ENCODE measurements around the gene S1PR5. TPM values are rescaled to one million over a fixed set of nuclear protein-coding genes. Genes with fewer than 3 reads are reported as not detected.
"Not testable (repeated sequence)": the region's sequence is repeated elsewhere in the genome, so short reads cannot be mapped to it uniquely, and the experiment has no call there.

Gene S1PR5
- total RNA-seq, 2 experiments from 2014 or later = 0.12 to 0.40 TPM

DNA sequence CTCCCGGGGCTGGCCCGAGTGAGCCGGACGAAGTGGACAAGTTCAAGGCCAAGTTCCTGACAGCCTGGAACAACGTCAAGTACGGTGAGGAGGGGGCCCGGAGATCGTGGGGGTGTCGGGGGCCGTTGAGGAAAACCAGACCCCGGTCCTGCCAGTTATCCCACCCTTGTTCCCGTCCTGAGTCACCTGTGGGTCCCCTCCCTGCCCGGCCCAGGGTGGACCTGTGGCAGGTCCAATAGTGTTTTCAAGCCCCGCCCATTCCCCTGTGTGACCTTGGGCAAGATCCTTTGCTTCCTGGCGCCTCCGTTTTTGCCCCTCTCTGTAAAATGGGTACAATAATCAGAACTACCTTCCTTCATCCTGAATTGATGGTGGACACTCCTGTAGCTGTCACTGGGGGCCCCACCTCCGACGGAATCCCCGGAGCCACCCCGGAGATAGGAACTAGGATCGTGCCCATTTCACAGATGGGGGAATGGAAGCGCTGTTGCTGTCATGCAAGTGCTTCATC lies 27.1 kb upstream of the S1PR5 start:
- peaks cover 14% of the 10 kb centered on the region for H3K4me1 Mint-ChIP-seq (ENCODE audit: low read depth)
- peak overlapping the region; percentile 88 for H3K4me3 Mint-ChIP-seq
- H3K27me3 Mint-ChIP-seq = peaks cover 4% of the 10 kb centered on the region
- H3K36me3 Mint-ChIP-seq = peaks cover 3% of the 10 kb centered on the region
- POLR2A ChIA-PET = no interaction called here
- peak; percentile 38 for DNase-seq
- CTCF ChIA-PET = no interaction called here
- intact Hi-C loops (cut with micrococcal nuclease) = loop anchor here (5.0 kb wide), 1 partner anchor 37 kb away; no protein-coding TSS in a partner anchor
- H3K9me3 Mint-ChIP-seq = no peaks in the 10 kb centered on the region
- H3K27ac Mint-ChIP-seq = peak overlapping the region; percentile 84

- peak within 1 kb of the TSS; percentile 84 for H3K27ac Mint-ChIP-seq
- peak; percentile 85 for DNase-seq
- no peaks in the 10 kb centered on the region for H3K9me3 Mint-ChIP-seq
- peak within 1 kb of the TSS; percentile 88 for H3K4me3 Mint-ChIP-seq
- peaks cover 8% of the 10 kb centered on the region for H3K27me3 Mint-ChIP-seq
- peaks cover 14% of the 10 kb centered on the region for H3K4me1 Mint-ChIP-seq (ENCODE audit: low read depth)
- peaks cover 3% of the 10 kb centered on the region for H3K36me3 Mint-ChIP-seq
- ChIA-PET POLR2A (interaction anchor here (1.0 kb wide), 1 partner anchor 35 kb away, joined by 4 read pairs; no protein-coding TSS in a partner anchor), CTCF (interaction anchor here (1.5 to 2.7 kb wide), 4 partner anchors 9 to 60 kb away, joined by 3 to 18 read pairs (median 7); no protein-coding TSS in a partner anchor)
- intact Hi-C loops (cut with micrococcal nuclease) = loop anchor here (1.0 to 5.0 kb wide), 2 partner anchors 26 to 36 kb away; no protein-coding TSS in a partner anchor
Observed at GRCh38 chr19:10543420-10544241, 26.4 kb upstream of the S1PR5 start, which contains the start of gene ATG4D. TSS of gene ATG4D (plus strand) at chr19:10543904. CDS start at chr19:10544091, 187 bp downstream.

GRCh38 chr19:10543059-10543419 lies 25.8 kb upstream of the S1PR5 start:
- H3K9me3 Mint-ChIP-seq = no peaks in the 10 kb centered on the region
- ChIA-PET POLR2A (interaction anchor here (0.6 to 1.0 kb wide), 2 partner anchors 13 to 35 kb away, joined by 3 to 4 read pairs; no protein-coding TSS in a partner anchor), CTCF (interaction anchor here (0.7 to 2.7 kb wide), 9 partner anchors 9 to 174 kb away, joined by 3 to 18 read pairs (median 4); partner anchors contain the start of genes CDKN2D and DNM2)
- H3K4me1 Mint-ChIP-seq (ENCODE audit: low read depth) = peaks cover 14% of the 10 kb centered on the region
- peak overlapping the region; percentile 65 for H3K27ac Mint-ChIP-seq
- peak overlapping the region; percentile 68 for H3K4me3 Mint-ChIP-seq
- no peak for DNase-seq
- H3K36me3 Mint-ChIP-seq = peaks cover 3% of the 10 kb centered on the region
- H3K27me3 Mint-ChIP-seq = peaks cover 10% of the 10 kb centered on the region
- intact Hi-C loops (cut with micrococcal nuclease) = loop anchor here (1.0 to 5.0 kb wide), 2 partner anchors 26 to 36 kb away; no protein-coding TSS in a partner anchor

GRCh38 chr19:10539016-10539415 lies 21.8 kb upstream of the S1PR5 start:
- DNase-seq; H3K36me3 Mint-ChIP-seq; H3K4me3 Mint-ChIP-seq; H3K9me3 Mint-ChIP-seq; intact Hi-C loops (cut with micrococcal nuclease); CTCF ChIA-PET; POLR2A ChIA-PET; H3K4me1 Mint-ChIP-seq (ENCODE audit: low read depth); H3K27ac Mint-ChIP-seq: not testable (repeated sequence)
- H3K27me3 Mint-ChIP-seq = peaks cover 16% of the 10 kb centered on the region

DNA sequence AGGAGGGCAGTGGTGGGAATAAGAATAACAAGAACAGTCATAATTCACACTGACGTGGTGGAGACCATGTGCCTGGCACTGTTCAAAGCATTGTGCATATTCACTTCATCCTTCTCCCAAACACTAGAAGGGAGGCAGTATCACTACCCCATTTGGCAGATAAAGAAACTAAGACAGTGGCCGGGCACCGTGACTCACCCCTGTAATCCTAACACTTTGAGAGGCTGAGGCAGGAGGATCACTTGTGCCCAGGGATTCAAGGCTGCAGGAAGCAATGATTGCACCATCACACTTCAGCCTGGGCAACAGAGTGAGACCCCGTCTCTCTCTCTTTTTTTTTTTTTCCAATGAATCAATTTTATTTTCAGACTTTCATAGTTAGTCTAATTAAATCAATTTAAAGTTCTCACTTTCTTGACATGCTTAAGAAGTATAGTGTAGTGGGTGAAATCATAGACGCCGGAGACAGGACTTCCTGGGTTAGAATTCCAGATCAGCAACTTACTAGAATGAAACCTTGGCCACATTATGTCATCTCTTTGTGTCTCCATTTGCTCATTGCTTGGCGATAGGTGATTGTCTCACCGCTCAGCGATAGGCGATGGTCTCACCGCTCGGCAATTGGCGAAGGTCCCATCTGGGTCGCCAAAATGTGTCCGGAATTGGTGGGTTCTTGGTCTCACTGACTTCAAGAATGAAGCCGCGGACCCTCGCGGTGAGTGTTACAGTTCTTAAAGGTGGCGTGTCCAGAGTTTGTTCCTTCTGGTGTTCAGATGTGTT lies 21.1 kb upstream of the S1PR5 start:
- intact Hi-C loops (cut with micrococcal nuclease) = no loop called here
- Mint-ChIP-seq H3K27me3 (peaks cover 20% of the 10 kb centered on the region), H3K4me1 (ENCODE audit: low read depth) (peaks cover 3% of the 10 kb centered on the region), H3K36me3 (no peaks in the 10 kb centered on the region), H3K4me3 (no peak overlapping the region), H3K9me3 (no peaks in the 10 kb centered on the region), H3K27ac (no peak overlapping the region)
- ChIA-PET CTCF (interaction anchor here (0.5 to 1.0 kb wide), 2 partner anchors 30 to 413 kb away, joined by 3 to 4 read pairs; no protein-coding TSS in a partner anchor), POLR2A (no interaction called here)
- no peak for DNase-seq

DNA sequence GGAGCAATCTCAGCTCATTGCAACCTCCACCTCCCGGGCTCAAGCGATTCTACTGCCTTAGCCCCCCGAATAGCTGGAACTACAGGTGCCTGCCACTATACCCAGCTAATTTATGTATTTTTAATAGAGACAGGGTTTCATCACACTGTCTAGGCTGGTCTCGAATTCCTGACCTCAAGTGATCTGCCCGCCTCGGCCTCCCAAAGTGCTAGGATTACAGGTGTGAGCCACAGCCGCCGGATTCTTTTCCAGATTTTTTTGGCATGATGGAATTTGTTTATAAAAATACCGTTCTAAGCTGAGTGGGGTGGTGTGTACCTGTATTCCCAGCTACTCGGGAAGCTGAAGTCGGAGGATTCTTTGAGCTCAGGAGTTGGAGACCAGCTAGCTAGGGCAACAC lies 20.4 kb upstream of the S1PR5 start:
- H3K36me3 Mint-ChIP-seq = no peaks in the 10 kb centered on the region
- H3K27ac Mint-ChIP-seq = no peak overlapping the region
- POLR2A ChIA-PET = interaction anchor here (0.6 kb wide), 1 partner anchor 539 kb away, joined by 3 read pairs; no protein-coding TSS in a partner anchor
- H3K27me3 Mint-ChIP-seq = peaks cover 20% of the 10 kb centered on the region
- no peak for DNase-seq
- no peak overlapping the region for H3K4me3 Mint-ChIP-seq
- intact Hi-C loops (cut with micrococcal nuclease) = no loop called here
- no peaks in the 10 kb centered on the region for H3K9me3 Mint-ChIP-seq
- CTCF ChIA-PET = interaction anchor here (0.5 to 1.0 kb wide), 2 partner anchors 30 to 413 kb away, joined by 3 to 4 read pairs; no protein-coding TSS in a partner anchor
- H3K4me1 Mint-ChIP-seq (ENCODE audit: low read depth) = no peaks in the 10 kb centered on the region

GRCh38 chr19:10535613-10536012 lies 18.4 kb upstream of the S1PR5 start:
- H3K4me1 Mint-ChIP-seq (ENCODE audit: low read depth) = no peaks in the 10 kb centered on the region
- H3K4me3 Mint-ChIP-seq = no peak overlapping the region
- POLR2A ChIA-PET = no interaction called here

DNA sequence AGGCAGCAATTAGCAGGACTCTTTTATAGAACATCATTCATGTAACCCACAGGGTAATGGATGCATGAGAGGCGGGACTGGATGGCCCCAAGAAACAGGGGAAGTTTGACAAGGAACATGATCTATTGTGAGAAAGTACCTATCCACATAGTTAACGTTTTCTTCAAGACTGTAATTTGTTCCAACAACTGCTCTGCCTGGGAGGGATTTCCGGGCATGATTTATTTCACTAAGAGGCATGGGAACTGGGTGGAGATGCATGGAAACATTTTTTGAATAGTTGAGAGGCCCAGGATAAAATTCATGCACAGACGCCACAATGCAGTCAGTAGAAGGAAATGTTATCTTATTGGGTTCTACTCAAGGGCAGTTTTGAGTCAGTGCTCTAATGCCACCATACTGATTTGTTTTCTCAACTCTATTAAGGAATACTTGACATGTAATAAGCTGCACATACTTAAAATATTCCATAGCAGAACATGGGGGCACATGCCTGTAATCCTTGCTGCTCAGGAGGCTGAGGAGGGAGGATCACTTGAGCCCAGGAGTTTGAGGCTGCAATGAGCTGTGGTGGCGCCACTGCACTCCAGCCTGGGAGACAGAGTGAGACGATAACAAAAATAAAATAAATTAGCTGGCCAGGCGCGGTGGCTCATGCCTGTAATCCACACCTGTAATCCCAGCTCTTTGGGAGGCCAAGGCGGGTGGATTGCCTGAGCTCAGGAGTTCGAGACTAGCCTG lies 16.6 kb upstream of the S1PR5 start:
- CTCF ChIA-PET = interaction anchor here (0.6 to 1.1 kb wide), 3 partner anchors 19 to 182 kb away, joined by 3 read pairs; no protein-coding TSS in a partner anchor
- POLR2A ChIA-PET = no interaction called here
- H3K4me3 Mint-ChIP-seq = no peak overlapping the region

More at GRCh38 chr19:10535613-10536012, 18.4 kb upstream of the S1PR5 start:
- CTCF ChIA-PET = interaction anchor here (1.0 kb wide), 1 partner anchor 10 kb away, joined by 3 read pairs; no protein-coding TSS in a partner anchor
- Mint-ChIP-seq H3K27me3 (peaks cover 20% of the 10 kb centered on the region), H3K9me3 (no peaks in the 10 kb centered on the region), H3K36me3 (no peaks in the 10 kb centered on the region), H3K27ac (no peak overlapping the region)
- no peak for DNase-seq
- intact Hi-C loops (cut with micrococcal nuclease) = no loop called here

DNA sequence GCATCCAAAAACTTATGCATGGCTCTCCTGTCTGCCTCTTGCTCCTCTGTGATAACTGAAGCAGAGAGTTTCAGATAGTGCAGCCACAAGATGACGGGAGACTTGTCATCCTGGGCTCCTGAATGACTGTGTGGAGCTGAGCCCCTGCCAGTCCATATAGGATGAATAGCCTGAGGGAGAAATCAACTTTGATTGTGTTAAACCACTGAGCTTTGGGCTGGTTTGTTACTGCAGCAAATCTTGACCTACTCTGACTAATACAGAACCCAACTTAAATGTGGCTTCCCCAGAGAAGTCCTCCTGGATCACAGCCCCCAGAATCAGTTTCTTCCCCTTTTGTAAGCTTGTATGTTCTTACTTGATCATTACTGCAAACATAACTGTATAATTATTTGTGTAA lies 15.2 kb upstream of the S1PR5 start:
- Mint-ChIP-seq H3K9me3 (no peaks in the 10 kb centered on the region), H3K4me1 (ENCODE audit: low read depth) (no peaks in the 10 kb centered on the region), H3K4me3 (no peak overlapping the region), H3K27me3 (peaks cover 10% of the 10 kb centered on the region), H3K36me3 (no peaks in the 10 kb centered on the region), H3K27ac (no peak overlapping the region)
- DNase-seq = no peak
- CTCF ChIA-PET = interaction anchor here (1.0 kb wide), 2 partner anchors 46 to 112 kb away, joined by 3 to 4 read pairs; no protein-coding TSS in a partner anchor
- POLR2A ChIA-PET = no interaction called here
- intact Hi-C loops (cut with micrococcal nuclease) = no loop called here

More for the DNA sequence above, 16.6 kb upstream of the S1PR5 start:
- no peaks in the 10 kb centered on the region for H3K36me3 Mint-ChIP-seq
- H3K4me1 Mint-ChIP-seq (ENCODE audit: low read depth) = no peaks in the 10 kb centered on the region
- H3K27me3 Mint-ChIP-seq = peaks cover 13% of the 10 kb centered on the region
- intact Hi-C loops (cut with micrococcal nuclease) = no loop called here
- no peaks in the 10 kb centered on the region for H3K9me3 Mint-ChIP-seq
- no peak for DNase-seq
- H3K27ac Mint-ChIP-seq = no peak overlapping the region

GRCh38 chr19:10526887-10527286 lies 9.6 kb upstream of the S1PR5 start:
- DNase-seq; H3K36me3 Mint-ChIP-seq; H3K27ac Mint-ChIP-seq; POLR2A ChIA-PET; H3K4me3 Mint-ChIP-seq; H3K9me3 Mint-ChIP-seq; H3K27me3 Mint-ChIP-seq; H3K4me1 Mint-ChIP-seq (ENCODE audit: low read depth); intact Hi-C loops (cut with micrococcal nuclease): not testable (repeated sequence)
- CTCF ChIA-PET = interaction anchor here (1.5 kb wide), 1 partner anchor 15 kb away, joined by 4 read pairs; no protein-coding TSS in a partner anchor

DNA sequence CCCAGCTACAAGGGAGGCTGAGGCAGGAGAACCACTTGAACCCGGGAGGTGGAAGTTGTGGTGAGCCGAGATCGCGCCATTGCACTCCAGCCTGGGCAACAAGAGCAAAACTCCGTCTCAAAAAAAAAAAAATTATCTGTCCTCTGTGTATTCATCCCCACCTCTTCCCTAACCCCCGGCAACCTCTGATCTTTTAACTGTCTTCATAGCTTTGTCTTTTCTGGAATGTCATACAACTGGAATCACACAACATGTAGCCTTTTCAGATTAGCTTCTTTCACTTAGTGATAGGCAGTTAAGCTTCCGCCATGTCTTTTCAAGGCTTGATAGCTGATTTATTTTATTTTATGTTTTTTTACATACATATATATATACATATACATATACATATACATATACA lies 8.4 kb upstream of the S1PR5 start:
- H3K36me3 Mint-ChIP-seq = no peaks in the 10 kb centered on the region
- no peaks in the 10 kb centered on the region for H3K4me1 Mint-ChIP-seq (ENCODE audit: low read depth)
- no peak overlapping the region for H3K4me3 Mint-ChIP-seq
- no peaks in the 10 kb centered on the region for H3K27me3 Mint-ChIP-seq
- POLR2A ChIA-PET = no interaction called here
- intact Hi-C loops (cut with micrococcal nuclease) = no loop called here
- H3K9me3 Mint-ChIP-seq = no peaks in the 10 kb centered on the region
- no peak for DNase-seq
- H3K27ac Mint-ChIP-seq = no peak overlapping the region
- CTCF ChIA-PET = interaction anchor here (0.7 to 1.5 kb wide), 3 partner anchors 13 to 17 kb away, joined by 3 to 4 read pairs (median 3); no protein-coding TSS in a partner anchor

Measured in activated CD4-positive, alpha-beta memory T cell treated with anti-CD3 and anti-CD28 coated beads for 36 hours (primary cell).